A549 (cell line): ENCODE data around the gene GSDMA. TPM values are rescaled to one million over a fixed set of nuclear protein-coding genes. Genes with fewer than 3 reads are reported as not detected.
A peak's percentile ranks its signal among the peaks of the same experiment; 100 is the strongest.

Experiments
- ATAC-seq, 2 experiments: fragments of 200-7000 bp in 1 of 2; fragments of >200 bp in 1 of 2; cut with Nextera tagmentation in 1 of 2; cut with Tn5 transposase in 1 of 2; 3 replicates each; pipeline versions ENCODE4 v1.8.0 to v1.9.1; 2018 to 2020; ENCODE audit warnings: mild to moderate bottlenecking in 1 of 2, moderate library complexity in 1 of 2
- CTCF ChIA-PET: fragments of 300-600 bp; sonication (Branson Sonifier 250); formaldehyde crosslinking; extraction: SDS; loops from one replicate; lab custom pipeline; 2021; ENCODE audit warnings: antibody characterized with exemption, inconsistent platforms; lab: Yijun Ruan, JAX
- POLR2A ChIA-PET: fragments of 350-600 bp; formaldehyde crosslinking; extraction: SDS; loops from one replicate; lab custom pipeline; 2021; ENCODE audit warnings: antibody characterized with exemption, inconsistent platforms; lab: Yijun Ruan, JAX
- DNase-seq, 2 experiments: peaks; one replicate each; pipeline versions ENCODE4 v3.0.0 to v3.0.0-alpha.2; 2011 to 2016; ENCODE audit warnings: low read depth in 1 of 2, low spot score in 1 of 2
- FAIRE-seq: peaks from 2 replicates; lab custom pipeline; 2011; peaks lifted over from hg19 to GRCh38; lab: Jason Lieb, UNC
- H3K27ac ChIP-seq, 2 experiments: fragments of >200 bp; sonication (Bioruptor Twin); formaldehyde crosslinking; 3 replicates each; pipeline ENCODE4 v1.5.1; 2016 to 2017
- H3K4me1 ChIP-seq: fragments of >200 bp; sonication (Bioruptor Twin); formaldehyde crosslinking; 3 replicates; pipeline ENCODE4 v1.6.1; 2016
- H3K4me2 ChIP-seq: fragments of >200 bp; sonication (Bioruptor Twin); formaldehyde crosslinking; 3 replicates; pipeline ENCODE4 v1.6.1; 2016
- H3K4me3 ChIP-seq: fragments of >200 bp; sonication (Bioruptor Twin); formaldehyde crosslinking; 3 replicates; pipeline ENCODE4 v1.5.1; 2016
- H3K9me3 ChIP-seq: fragments of >200 bp; sonication (Bioruptor Twin); formaldehyde crosslinking; 3 replicates; pipeline ENCODE4 v1.6.1; 2016
- FOSB ChIP-seq: fragments of 250-450 bp; sonication (Bioruptor Pico); IDR thresholded peaks from 2 replicates; pipeline ENCODE4 v1.5.0; 2020; ENCODE audit warnings: mild to moderate bottlenecking, moderate library complexity
- FOSL2 ChIP-seq, 2 experiments: fragments of 450-650 bp in 1 of 2; fragments of >200 bp in 1 of 2; sonication (Bioruptor Twin) in 1 of 2; formaldehyde crosslinking; IDR thresholded peaks; 2 replicates each; pipeline versions ENCODE4 v1.5.0 to v1.6.1; 2016 to 2020; ENCODE audit warnings: mild to moderate bottlenecking in 1 of 2, moderate library complexity in 1 of 2
- GATA3 ChIP-seq: IDR thresholded peaks from 2 replicates; pipeline ENCODE4 v1.6.1; 2012; ENCODE audit warnings: borderline replicate concordance
- HOXB5 ChIP-seq: fragments of 250-450 bp; sonication (Bioruptor Pico); IDR thresholded peaks from 2 replicates; pipeline ENCODE4 v1.5.0; 2020; ENCODE audit warnings: mild to moderate bottlenecking, moderate library complexity
- JUN ChIP-seq, 2 experiments: fragments of >200 bp; sonication (Bioruptor Twin); formaldehyde crosslinking; IDR thresholded peaks; 2 replicates in 1 of 2; 3 replicates in 1 of 2; pipeline ENCODE4 v1.6.1; 2016 to 2017
- JUNB ChIP-seq: fragments of >200 bp; sonication (Bioruptor Twin); formaldehyde crosslinking; IDR thresholded peaks from 2 replicates; pipeline ENCODE4 v1.6.1; 2016
- MAFK ChIP-seq: fragments of 450-650 bp; IDR thresholded peaks from 2 replicates; pipeline ENCODE4 v1.6.1; 2014; ENCODE audit not compliant: partially characterized antibody
- PHF8 ChIP-seq: fragments of 200-600 bp; sonication (generic); IDR thresholded peaks from 2 replicates; pipeline ENCODE4 v1.6.1; 2016; ENCODE audit warnings: low read depth, mild to moderate bottlenecking, antibody characterized with exemption, moderate library complexity, borderline replicate concordance
- POLR2A ChIP-seq: IDR thresholded peaks from 2 replicates; pipeline ENCODE4 v1.6.1; 2012; ENCODE audit warnings: mild to moderate bottlenecking, low read length
- WGBS: methylation state at CpG from one replicate; pipeline ENCODE4 v1.1.6; 2017; ENCODE audit errors: missing lambda C conversion rate; 5-methylcytosine and 5-hydroxymethylcytosine counted together
- polyA plus RNA-seq, 4 experiments: library from polyadenylated mRNA; depleted of rRNA in 3 of 4; stranded (reverse); fragments of >200 nt; fragmentation: RNase III in 1 of 4; extraction: RNeasy Plus Mini Kit Qiagen cat#74134 plus additional on column Dnase treatment in 1 of 4; gene quantifications; 2 replicates in 3 of 4; 3 replicates in 1 of 4; pipeline ENCODE4 v1.2.3, GENCODE V29; 2011 to 2017
- TF ChIP-seq, protein P1 (sequence below): IDR thresholded peaks from 2 replicates; pipeline ENCODE4 v1.6.1; 2012
- TF ChIP-seq, protein P2 (sequence below): IDR thresholded peaks from 2 replicates; pipeline ENCODE4 v1.6.1; 2012
- TF ChIP-seq, protein P3 (sequence below): fragments of >200 bp; sonication (Bioruptor Twin); formaldehyde crosslinking; IDR thresholded peaks from 3 replicates; pipeline ENCODE4 v1.6.1; 2016

Gene GSDMA
- polyA plus RNA-seq, 2 of the 4 experiments (the other 2 are of a cell fraction), result not detected

GRCh38 chr17:39927101-39927928 is 35.5 kb upstream of the GSDMA start, which contains the start of the genes LRRC3C and ORMDL3:
LRRC3C (plus strand) TSS chr17:39927732; CDS start chr17:39941524, 13,792 bp downstream.
ORMDL3 (minus strand) TSS chr17:39927601; CDS start chr17:39924203, 3,398 bp downstream.
- peak; percentile 85 to 90 for ATAC-seq
- no peak for FAIRE-seq
- Histone ChIP-seq H3K9me3 (no peaks in the 10 kb centered on the region), H3K27ac (peak within 1 kb of the TSS; percentile 79 to 93), H3K4me2 (peak within 1 kb of the TSS; percentile 85), H3K4me3 (peak within 1 kb of the TSS; percentile 79), H3K4me1 (peaks cover 41% of the 10 kb centered on the region)
- POLR2A ChIA-PET, result interaction anchor here (1.0 kb wide), 1 partner anchor 26 kb away, joined by 7 read pairs; no protein-coding TSS in a partner anchor
- TF ChIP-seq JUNB (no peak), FOSL2 (IDR thresholded peaks at IDR 0.05) (no peak), FOSL2 (CRISPR knock-in tag; IDR thresholded peaks at IDR 0.05) (0 out of 2 replicates have a peak, but pooled peaks have one; percentile 16), HOXB5 (CRISPR knock-in tag) (peak; percentile 73; the same call in 1 of the 2 replicates), FOSB (CRISPR knock-in tag) (no peak), POLR2A (peak; percentile 80), JUN (IDR thresholded peaks at IDR 0.05) (peak in 1 of 2 experiments; percentile 85; a peak in 3 of 5 replicates), GATA3 (peak; percentile 36; the same call in 1 of the 2 replicates)
- TF ChIP-seq, protein P1, sequence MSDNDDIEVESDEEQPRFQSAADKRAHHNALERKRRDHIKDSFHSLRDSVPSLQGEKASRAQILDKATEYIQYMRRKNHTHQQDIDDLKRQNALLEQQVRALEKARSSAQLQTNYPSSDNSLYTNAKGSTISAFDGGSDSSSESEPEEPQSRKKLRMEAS, result peak; percentile 76
- TF ChIP-seq, protein P2, sequence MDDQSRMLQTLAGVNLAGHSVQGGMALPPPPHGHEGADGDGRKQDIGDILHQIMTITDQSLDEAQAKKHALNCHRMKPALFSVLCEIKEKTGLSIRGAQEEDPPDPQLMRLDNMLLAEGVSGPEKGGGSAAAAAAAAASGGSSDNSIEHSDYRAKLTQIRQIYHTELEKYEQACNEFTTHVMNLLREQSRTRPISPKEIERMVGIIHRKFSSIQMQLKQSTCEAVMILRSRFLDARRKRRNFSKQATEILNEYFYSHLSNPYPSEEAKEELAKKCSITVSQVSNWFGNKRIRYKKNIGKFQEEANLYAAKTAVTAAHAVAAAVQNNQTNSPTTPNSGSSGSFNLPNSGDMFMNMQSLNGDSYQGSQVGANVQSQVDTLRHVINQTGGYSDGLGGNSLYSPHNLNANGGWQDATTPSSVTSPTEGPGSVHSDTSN, result peak; percentile 79
- DNase-seq, result peak; percentile 87 to 93
- CTCF ChIA-PET, result interaction anchor here (0.7 to 4.0 kb wide), 3 partner anchors 12 to 18 kb away, joined by 3 to 18 read pairs (median 8); no protein-coding TSS in a partner anchor
- WGBS, result 1% methylated on average over 46 of the region's 72 CpGs

DNA sequence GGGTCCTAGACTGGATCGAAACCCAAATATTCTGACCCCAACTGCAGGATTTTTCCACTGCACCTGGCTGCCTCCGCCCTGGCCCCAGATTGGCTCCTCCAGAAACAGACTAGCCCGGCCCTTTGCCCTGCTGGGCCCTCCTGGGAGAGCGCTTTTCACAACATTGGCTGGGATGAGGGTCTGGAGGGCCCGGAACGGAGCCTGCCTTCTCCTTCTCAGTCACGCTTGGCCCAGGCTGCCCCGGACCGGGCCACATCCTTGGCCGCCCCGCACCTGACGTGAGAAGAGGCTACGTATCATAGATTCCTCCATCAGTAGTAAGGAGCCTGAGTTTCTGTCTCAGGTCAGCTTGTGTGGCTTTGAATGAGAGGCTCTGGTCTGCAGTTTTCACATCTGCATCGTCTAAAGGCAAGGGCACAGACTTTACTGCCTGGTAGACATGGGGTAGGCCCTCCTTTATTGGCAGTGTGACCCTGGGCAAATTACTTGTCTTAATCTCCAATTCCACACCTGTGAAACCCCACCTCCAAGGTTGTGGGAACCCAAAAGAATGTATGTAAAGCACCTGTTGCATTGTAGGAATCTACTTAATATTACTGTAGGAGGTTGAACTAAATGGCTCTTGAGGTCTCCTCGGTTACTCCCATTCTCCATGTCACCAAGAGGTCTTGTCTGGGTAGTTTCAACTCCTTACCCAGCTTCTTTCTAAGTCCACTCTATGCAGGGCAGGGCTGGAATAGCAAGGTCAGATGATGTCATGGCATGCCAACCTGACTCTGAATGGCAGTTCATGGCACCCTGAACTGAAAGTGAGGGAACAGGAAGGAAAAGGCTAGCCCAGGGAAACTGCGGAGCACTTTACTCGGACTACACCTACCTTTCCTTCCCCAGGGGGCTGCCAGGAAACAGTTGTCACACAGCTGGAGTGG is 34.6 kb upstream of the GSDMA start:
- CTCF ChIA-PET, result interaction anchor here (0.8 to 4.0 kb wide), 5 partner anchors 11 to 30 kb away, joined by 3 to 18 read pairs (median 10); no protein-coding TSS in a partner anchor
- 52% methylated on average over 16 of the region's 17 CpGs for WGBS
- POLR2A ChIA-PET, result interaction anchor here (1.0 to 1.2 kb wide), 2 partner anchors 25 to 52 kb away, joined by 7 read pairs; partner anchors contain the start of gene PSMD3
- Histone ChIP-seq H3K4me3 (peak overlapping the region; percentile 79), H3K9me3 (no peaks in the 10 kb centered on the region), H3K27ac (peak overlapping the region; percentile 70 to 93), H3K4me2 (peak overlapping the region; percentile 85), H3K4me1 (peaks cover 41% of the 10 kb centered on the region)
- DNase-seq (peak; percentile 35 to 42), FAIRE-seq (no peak), ATAC-seq (peak; percentile 11 to 43; a peak in 5 of 6 replicates)
- TF ChIP-seq, protein P3, sequence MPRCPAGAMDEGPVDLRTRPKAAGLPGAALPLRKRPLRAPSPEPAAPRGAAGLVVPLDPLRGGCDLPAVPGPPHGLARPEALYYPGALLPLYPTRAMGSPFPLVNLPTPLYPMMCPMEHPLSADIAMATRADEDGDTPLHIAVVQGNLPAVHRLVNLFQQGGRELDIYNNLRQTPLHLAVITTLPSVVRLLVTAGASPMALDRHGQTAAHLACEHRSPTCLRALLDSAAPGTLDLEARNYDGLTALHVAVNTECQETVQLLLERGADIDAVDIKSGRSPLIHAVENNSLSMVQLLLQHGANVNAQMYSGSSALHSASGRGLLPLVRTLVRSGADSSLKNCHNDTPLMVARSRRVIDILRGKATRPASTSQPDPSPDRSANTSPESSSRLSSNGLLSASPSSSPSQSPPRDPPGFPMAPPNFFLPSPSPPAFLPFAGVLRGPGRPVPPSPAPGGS, result no peak
- TF ChIP-seq PHF8, result peak; percentile 79

GRCh38 chr17:39928858-39929645 is 33.8 kb upstream of the GSDMA start:
- ChIA-PET POLR2A (interaction anchor here (1.1 to 1.2 kb wide), 2 partner anchors 11 to 52 kb away, joined by 6 to 7 read pairs; partner anchors contain the start of gene PSMD3), CTCF (interaction anchor here (0.8 to 3.9 kb wide), 6 partner anchors 11 to 340 kb away, joined by 3 to 17 read pairs (median 4); partner anchors contain the start of gene PSMD3)
- TF ChIP-seq GATA3 (peak; percentile 36; the same call in 1 of the 2 replicates), FOSL2 (IDR thresholded peaks at IDR 0.05) (peak; percentile 43; the same call in 1 of the 2 replicates), FOSL2 (CRISPR knock-in tag; IDR thresholded peaks at IDR 0.05) (peak; percentile 86), MAFK (peak; percentile 14), JUNB (peak; percentile 50; the same call in 1 of the 2 replicates)
- TF ChIP-seq, protein P1, result no peak
- ATAC-seq, result peak; percentile 42 to 49
- 14% methylated on average over 8 of the region's 8 CpGs for WGBS
- H3K4me2 ChIP-seq, result peak overlapping the region; percentile 85
- peaks cover 41% of the 10 kb centered on the region for H3K4me1 ChIP-seq
- no peaks in the 10 kb centered on the region for H3K9me3 ChIP-seq
- peak; percentile 62 to 65 for DNase-seq
- peak; percentile 18 for FAIRE-seq
- H3K27ac ChIP-seq, result peak overlapping the region; percentile 70 to 93; a peak in 5 of 6 replicates
- no peak overlapping the region; the same call in 2 of the 3 replicates for H3K4me3 ChIP-seq
